A549 (cell line): ENCODE measurements around the gene RIMBP2.

ENCODE experiments used
- CBX2 ChIP-seq: fragments of 200-600 bp; sonication (generic); IDR thresholded peaks from 2 replicates; pipeline ENCODE4 v1.6.1; 2016; ENCODE audit warnings: low read depth, mild to moderate bottlenecking, borderline replicate concordance
- CHD4 ChIP-seq: fragments of 200-600 bp; sonication (generic); IDR thresholded peaks from 2 replicates; pipeline ENCODE4 v1.6.1; 2016; ENCODE audit warnings: antibody characterized with exemption, mild to moderate bottlenecking, borderline replicate concordance
- CTCF ChIP-seq: fragments of >200 bp; sonication (Bioruptor Twin); formaldehyde crosslinking; IDR thresholded peaks from 3 replicates; pipeline ENCODE4 v1.5.1; 2016
- EP300 ChIP-seq, 2 experiments: fragments of >200 bp; sonication (Bioruptor Twin); formaldehyde crosslinking; IDR thresholded peaks; 2 replicates in 1 of 2; 3 replicates in 1 of 2; pipeline ENCODE4 v1.6.1; 2016 to 2017
- FOSL2 ChIP-seq, 2 experiments: fragments of 450-650 bp in 1 of 2; fragments of >200 bp in 1 of 2; sonication (Bioruptor Twin) in 1 of 2; formaldehyde crosslinking; IDR thresholded peaks; 2 replicates each; pipeline versions ENCODE4 v1.5.0 to v1.6.1; 2016 to 2020; ENCODE audit warnings: mild to moderate bottlenecking in 1 of 2, moderate library complexity in 1 of 2
- HMGXB4 ChIP-seq: fragments of 250-450 bp; sonication (Bioruptor Pico); IDR thresholded peaks from 2 replicates; pipeline ENCODE4 v1.5.0; 2021; ENCODE audit warnings: mild to moderate bottlenecking, moderate library complexity, borderline replicate concordance
- MAFK ChIP-seq: fragments of 450-650 bp; IDR thresholded peaks from 2 replicates; pipeline ENCODE4 v1.6.1; 2014; ENCODE audit not compliant: partially characterized antibody
- NR3C1 ChIP-seq: fragments of >200 bp; sonication (Bioruptor Twin); formaldehyde crosslinking; IDR thresholded peaks from 3 replicates; pipeline ENCODE4 v1.6.1; 2017
- POLR2A ChIP-seq: IDR thresholded peaks from 2 replicates; pipeline ENCODE4 v1.6.1; 2012; ENCODE audit warnings: mild to moderate bottlenecking, low read length
- REST ChIP-seq: fragments of 200-600 bp; sonication (generic); IDR thresholded peaks from 2 replicates; pipeline ENCODE4 v1.6.1; 2016; ENCODE audit warnings: antibody characterized with exemption, mild to moderate bottlenecking, moderate library complexity

GRCh38 chr12:130424858-130425697 lies 291.0 kb downstream of the RIMBP2 start:
- TF ChIP-seq FOSL2 (IDR thresholded peaks at IDR 0.05) (no peak), FOSL2 (CRISPR knock-in tag; IDR thresholded peaks at IDR 0.05) (no peak), EP300 (IDR thresholded peaks at IDR 0.05) (no peak), CHD4 (no peak), CBX2 (no peak), MAFK (no peak), POLR2A (no peak), REST (no peak), CTCF (no peak), HMGXB4 (CRISPR knock-in tag) (no peak), NR3C1 (no peak)
